DMS153 treated with DMSO at 0.1 percent for 48 hours (cell line): ENCODE data around the gene MAP9.
"Not testable (repeated sequence)": the region's sequence is repeated elsewhere in the genome, so short reads cannot be mapped to it uniquely, and the experiment has no call there.

ENCODE experiments used
- DNase-seq: peaks from one replicate; lab custom pipeline; 2025; ENCODE audit not compliant: unreplicated experiment; lab: John Stamatoyannopoulos, UW

Gene MAP9

GRCh38 chr4:155376387-155377268 lies at the start of gene MAP9:
TSS of gene MAP9 (minus strand) at chr4:155376965. CDS start at chr4:155375850, 1,115 bp downstream.
- DNase-seq, result peak; percentile 98

DNA sequence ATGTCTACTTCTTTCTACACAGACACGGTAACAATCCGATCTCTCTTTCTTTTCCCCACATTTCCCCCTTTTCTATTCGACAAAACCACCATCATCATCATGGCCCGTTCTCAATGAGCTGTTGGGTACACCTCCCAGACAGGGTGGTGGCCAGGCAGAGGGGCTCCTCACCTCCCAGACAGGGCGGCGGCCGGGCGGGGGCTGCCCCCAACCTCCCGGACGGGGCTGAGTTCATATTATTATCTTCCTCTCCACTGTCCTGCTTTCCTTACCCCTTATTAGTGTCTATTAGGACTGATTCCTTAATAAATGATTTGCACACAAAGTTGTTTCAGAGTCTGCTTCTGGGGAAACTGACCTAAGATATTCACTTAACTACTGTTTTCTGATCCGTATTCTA lies 48.0 kb upstream of the MAP9 start:
- not testable (repeated sequence) for DNase-seq

DNA sequence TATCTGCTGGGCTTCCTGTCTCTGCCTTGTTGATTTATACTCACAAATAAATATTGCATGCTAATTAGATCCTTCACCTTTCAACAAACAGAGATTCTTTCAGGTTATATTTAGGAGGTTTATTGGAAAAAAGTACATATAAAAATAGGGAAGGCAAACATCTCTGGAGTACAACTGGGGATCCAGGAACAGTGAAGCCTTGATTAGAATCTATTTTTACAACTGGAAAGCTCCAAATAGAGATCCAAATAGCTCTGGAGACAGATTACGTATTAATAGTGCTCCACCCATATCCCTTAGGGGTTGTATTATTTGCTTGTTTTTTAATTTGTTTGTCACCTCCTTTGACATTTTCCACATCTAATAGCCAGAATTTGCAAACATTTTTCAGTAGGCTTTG lies 46.9 kb upstream of the MAP9 start:
- DNase-seq, result no peak

- no peak for DNase-seq
These were observed 42.5 kb upstream of the MAP9 start for GRCh38 chr4:155419266-155419665.

DNA sequence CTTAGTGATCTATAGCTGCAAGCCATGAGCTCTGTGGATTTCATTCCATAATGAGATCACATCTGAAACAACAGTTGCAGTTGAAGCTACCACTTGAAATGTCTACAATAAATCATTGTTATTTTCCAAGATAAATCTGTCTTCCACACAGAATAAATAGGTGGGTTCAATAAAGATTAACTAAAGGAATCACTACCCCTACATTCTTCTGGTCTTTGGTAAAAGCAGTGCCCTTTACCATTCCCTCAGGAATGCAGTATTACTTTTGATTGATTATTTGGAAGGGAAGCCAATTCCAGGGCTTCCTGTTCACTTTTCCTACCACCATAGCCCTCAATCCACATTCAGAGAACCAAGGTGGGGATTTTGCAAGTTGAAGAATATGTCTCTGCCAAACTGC lies 38.9 kb upstream of the MAP9 start:
- DNase-seq, result no peak

DNA sequence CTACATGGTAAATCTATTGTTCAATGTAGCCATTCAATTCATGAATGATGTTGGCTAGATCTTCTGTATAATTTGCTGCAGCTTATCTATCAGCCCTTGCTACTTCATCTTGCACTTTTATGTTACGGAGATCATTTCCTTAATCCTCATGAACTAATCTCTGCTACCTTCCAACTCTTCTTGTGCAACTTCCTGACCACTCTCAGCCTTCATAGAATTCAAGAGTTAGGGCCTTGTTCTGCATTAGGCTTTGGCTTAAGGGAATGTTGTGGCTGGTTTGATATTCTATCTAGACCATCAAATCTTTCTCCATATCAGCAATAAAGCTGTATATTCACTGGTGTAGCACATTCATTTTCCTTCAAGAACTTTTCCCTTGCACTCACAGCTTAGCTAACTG lies 36.7 kb upstream of the MAP9 start:
- no peak for DNase-seq

DNA sequence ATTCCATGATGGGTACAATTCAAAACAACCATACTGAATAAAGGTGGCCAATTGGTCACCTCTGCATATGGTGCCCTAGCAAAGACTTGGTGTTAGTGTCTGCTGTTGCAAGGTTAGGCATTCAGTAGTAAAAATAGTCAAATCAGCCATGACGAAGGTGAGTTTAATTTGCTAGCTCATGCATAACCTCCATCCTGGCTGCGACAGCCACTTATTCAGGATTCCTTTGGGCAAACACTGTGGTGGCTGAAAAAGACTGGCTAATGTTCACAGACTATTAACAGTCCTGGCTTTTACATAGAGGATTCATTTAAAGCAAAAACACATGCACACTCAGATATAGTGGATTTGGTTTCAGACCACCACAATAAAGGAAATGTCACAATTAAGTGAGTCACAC lies 34.8 kb upstream of the MAP9 start:
- DNase-seq, result no peak

- DNase-seq, result no peak
These were observed 32.0 kb upstream of the MAP9 start for GRCh38 chr4:155408796-155409195.

DNA sequence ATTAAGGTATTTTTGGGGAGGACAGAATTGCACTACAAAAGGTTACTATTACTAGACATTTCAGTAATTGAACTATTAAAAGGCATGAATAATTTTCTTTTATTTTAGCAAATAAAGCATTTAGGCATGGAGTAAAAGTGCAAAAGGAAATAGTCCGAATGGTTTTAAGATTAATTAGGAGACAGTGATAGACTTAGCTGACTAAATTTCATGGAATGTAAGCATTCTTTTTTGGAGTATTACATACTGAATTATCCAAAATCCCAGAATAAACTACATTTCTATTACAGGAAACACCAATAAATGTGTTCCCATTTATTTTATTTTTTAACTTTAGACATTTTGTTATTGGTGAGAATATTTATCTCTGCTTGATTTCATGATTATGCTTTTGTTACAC lies 30.7 kb upstream of the MAP9 start:
- DNase-seq, result no peak

- no peak for DNase-seq
These were observed 28.3 kb upstream of the MAP9 start for GRCh38 chr4:155405059-155405458.

DNA sequence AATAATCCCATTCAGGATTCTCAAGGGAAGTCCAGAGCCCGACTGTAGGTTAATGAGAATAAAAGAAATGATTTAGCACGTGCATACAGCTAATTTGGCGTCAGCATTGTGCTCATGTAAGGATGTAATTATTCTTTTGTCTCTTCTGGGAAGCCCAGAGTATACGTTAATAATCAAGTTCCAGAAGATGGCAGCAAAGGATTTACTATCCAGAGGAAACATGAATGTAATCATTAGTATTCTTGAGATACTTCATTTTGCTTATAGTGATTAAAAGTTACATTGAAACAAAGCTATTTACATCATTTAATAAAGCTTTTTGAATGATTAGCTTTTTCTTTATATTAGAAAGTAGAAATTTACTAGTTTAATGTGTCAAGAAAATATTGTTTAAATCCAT lies 27.1 kb upstream of the MAP9 start:
- peak; percentile 32 for DNase-seq

- DNase-seq, result no peak
These were observed 26.2 kb upstream of the MAP9 start for GRCh38 chr4:155402941-155403340.

- DNase-seq, result no peak
These were observed 24.1 kb upstream of the MAP9 start for GRCh38 chr4:155400893-155401292.

DNA sequence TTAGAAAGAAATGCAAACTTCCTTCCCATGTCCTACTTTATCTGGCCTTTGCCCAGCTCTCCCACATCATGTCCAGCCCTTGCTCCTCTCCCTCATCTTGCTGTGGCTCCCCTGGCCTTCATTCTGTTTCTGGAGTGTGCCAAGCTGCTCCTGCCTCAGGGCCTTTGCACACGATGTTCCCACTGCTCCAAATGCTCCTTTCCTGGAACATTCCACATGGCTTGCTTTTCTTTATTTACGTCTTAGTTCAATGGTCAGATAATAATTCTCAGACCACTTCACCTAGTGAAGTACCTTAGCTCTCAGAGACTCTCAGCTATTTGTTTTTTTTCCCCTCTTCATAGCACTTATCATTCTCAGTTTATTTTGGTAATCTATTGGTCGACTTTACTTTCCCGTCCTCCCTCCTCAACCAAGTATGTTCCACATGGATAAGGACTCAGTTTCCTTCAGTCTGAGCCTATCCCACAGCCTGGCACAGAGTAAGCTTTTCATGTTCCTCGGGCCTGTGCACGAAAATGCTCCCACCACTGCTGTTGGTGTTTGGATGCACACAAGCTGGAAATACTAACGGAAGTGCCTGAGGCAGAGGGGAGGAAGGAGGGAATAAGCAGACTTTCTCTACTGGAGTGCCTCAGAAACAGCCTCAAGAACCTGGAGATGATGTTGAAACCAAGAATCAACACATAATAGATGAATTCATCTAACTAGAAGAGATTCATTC lies 23.4 kb upstream of the MAP9 start:
- DNase-seq, result no peak

DNA sequence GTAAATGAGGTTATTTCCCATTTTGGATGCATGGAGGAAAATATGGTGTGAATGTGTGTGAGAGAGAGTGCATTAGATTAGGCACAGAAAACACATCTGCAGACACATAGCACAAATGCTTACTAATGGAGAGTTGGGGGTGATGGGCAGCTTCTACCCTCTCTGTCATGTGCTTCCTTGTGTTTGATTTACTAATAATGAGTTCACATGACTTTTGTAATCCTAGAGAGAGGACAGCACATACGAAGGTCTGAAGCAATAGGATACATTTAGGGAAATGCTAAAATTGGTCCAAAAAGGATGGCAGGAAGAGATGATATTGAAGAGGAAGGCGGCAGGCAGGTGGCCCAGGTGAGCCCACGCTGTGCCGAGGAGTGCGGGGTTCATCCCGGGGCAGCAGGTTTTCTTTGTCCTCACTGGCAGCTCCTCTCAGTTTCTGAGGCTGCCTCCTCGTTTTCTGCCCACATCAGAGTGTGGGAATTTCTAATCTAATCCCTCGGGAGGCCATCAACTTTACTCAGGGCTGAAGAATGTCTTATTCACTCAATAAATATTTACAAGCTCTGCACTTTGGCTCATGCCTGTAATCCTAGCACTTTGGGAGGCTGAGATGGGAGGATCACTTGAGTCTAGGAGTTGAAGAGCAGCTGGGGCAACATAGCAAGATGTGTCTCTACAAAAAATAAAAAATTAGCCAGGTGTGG lies 15.9 kb upstream of the MAP9 start:
- no peak for DNase-seq

DNA sequence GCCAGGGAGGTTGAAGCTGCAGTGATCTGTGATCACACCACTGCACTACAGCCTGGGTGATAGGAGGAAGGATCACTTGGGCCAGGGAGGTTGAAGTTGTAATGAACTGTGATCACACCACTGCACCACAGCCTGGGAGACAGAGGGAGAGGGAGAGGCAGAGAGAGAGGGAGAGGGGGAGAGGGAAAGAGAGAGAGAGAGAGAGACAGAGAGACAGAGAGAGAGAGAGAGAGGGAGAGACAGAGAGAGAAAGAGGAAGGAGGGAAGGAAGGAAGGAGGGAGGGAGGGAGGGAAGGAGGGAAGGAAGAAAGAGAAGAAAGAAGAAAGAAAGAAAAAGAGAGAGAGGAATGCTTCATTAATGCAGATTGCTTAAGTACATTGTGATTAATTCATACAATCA lies 15.2 kb upstream of the MAP9 start:
- DNase-seq, result no peak

GRCh38 chr4:155388162-155388561 lies 11.4 kb upstream of the MAP9 start:
- DNase-seq, result no peak

DNA sequence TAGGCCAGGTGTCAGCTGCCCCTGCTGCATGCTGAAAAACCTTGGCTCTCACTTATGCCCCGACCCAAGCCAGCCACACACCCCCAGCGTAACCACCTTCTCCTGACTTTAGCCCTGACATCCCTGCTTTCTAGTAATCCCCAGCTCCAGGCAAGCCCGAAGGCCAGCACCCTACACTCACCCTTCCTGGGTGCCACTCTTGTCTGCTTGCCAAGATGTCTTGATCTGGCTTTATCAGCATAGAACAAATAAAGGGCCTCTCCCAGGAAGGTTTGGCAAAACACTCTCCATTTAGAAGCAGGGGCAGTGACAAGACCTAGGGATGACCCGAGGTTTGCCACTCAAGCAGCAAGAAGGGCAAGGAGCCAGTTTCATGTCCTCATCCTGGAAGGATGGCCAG lies 6.8 kb upstream of the MAP9 start:
- DNase-seq, result no peak

DNA sequence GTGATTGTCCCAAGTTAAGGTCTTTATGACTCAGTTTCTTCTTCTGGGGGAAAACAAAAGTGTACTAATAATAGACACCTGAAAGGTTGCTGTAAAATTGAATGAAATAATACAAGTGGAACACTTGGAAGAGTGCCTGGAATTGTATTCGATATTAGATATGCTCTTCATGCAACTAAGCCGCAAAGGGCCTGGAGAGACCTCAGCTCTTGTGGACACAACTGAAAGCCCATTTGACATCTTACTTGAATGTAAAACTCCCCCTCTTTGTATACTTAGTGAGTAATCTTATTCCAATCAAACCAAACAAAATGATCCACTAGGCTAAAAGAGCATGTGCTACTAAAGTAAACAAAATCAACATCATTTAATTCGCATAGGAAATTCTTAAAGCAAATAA lies 511 bp upstream of the MAP9 start:
- DNase-seq, result peak; percentile 55

DNA sequence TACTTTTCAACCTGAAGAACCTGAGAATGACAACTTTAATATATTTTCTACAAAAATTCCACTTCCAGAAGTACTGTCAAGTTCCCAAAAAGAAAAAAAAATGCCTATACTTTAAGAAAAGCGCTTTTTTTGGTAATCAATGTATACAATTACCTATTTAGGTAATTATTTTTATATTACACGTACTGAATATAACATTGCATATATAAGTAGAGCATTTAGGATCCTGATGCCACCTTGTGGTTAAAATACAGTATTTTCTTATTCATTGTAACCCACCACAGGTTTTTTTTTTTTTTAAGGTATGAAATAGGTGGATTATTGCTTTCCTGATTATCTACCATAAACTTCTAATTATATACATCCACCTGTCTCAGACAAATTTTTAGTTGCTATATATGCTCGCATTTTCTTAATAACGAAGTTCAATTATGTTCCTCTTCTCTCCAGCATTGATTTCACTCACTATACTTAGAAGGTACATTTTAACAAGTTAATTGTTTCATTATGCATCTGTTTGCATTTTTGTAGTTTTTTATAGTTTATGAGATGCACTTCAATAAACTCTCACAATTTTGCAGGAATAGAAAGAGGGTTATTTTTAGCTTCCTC lies 5.2 kb downstream of the MAP9 start:
- DNase-seq, result peak; percentile 10

DNA sequence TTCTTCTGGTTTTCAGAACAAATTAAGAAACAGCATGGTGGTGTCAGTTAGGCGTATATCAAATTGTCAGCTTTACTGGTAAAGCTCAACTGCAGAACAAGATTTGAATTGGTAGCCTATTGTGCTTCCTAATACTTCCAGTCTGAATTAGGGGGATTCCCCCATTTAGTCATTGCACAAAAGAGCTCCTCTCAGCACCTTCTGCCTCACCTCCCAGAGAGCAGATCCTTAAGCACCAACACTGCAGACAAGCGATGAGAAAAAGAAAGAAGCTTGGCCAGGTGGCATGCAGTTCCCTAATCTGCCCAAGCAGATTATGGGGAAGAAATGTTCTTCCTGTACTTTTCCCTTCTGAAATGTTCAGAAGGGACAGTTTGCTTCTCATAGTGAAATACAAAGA lies 9.2 kb downstream of the MAP9 start:
- DNase-seq, result no peak
